Activated T-helper 1 cell treated with anti-CD3 and anti-CD28 coated beads, Interleukin-12 subunit alpha, Interleukin-12 subunit beta, Interleukin-2, Interleukin-4 antibody, amounts not matched to agents 30 ng/mL and 10 ng/mL and 1 ng/mL, durations not matched to agents 14 hours and 24 hours and 36 hours (primary cell): ENCODE results near the gene BLACAT1. TPM values are rescaled to one million over a fixed set of nuclear protein-coding genes. Genes with fewer than 3 reads are reported as not detected.
"Not testable (repeated sequence)": the region's sequence is repeated elsewhere in the genome, so short reads cannot be mapped to it uniquely, and the experiment has no call there.

ENCODE experiments used
- DNase-seq: peaks from one replicate; pipeline ENCODE4 v3.0.0; 2021; ENCODE audit warnings: low spot score
- H3K27ac Mint-ChIP-seq: one replicate; pipeline ENCODE4 v1.8.0; 2021; ENCODE audit warnings: mild to moderate bottlenecking, mixed read lengths
- H3K27me3 Mint-ChIP-seq: one replicate; pipeline ENCODE4 v1.8.0; 2022; ENCODE audit warnings: mild to moderate bottlenecking, moderate library complexity, mixed read lengths; ENCODE audit not compliant: insufficient read depth
- H3K36me3 Mint-ChIP-seq: one replicate; pipeline ENCODE4 v1.8.0; 2021; ENCODE audit warnings: low read depth, mixed read lengths
- H3K4me1 Mint-ChIP-seq: one replicate; pipeline ENCODE4 v1.8.0; 2021; ENCODE audit warnings: low read depth, mixed read lengths
- H3K4me3 Mint-ChIP-seq: one replicate; pipeline ENCODE4 v1.8.0; 2021; ENCODE audit warnings: mild to moderate bottlenecking, moderate library complexity, mixed read lengths
- H3K9me3 Mint-ChIP-seq: one replicate; pipeline ENCODE4 v1.8.0; 2021; ENCODE audit warnings: mixed read lengths
- intact Hi-C: fragments of 100-400 bp; cut with micrococcal nuclease; formaldehyde crosslinking; loops from one replicate; pipeline ENCODE4 v1.15.1; 2024
- total RNA-seq: library from RNA; stranded (reverse); gene quantifications from 2 replicates; pipeline ENCODE4 v1.2.3, GENCODE V29; 2022

BLACAT1 gene
- total RNA-seq, 1 donor from 2014 or later, result 0.16 TPM

- Mint-ChIP-seq H3K4me3 (peak overlapping the region; percentile 2), H3K27ac (peak overlapping the region; percentile 71)
These were observed 24.6 kb upstream of the BLACAT1 start for GRCh38 chr1:205480349-205480985.

GRCh38 chr1:205478985-205479384 is 23.1 kb upstream of the BLACAT1 start:
- H3K27ac Mint-ChIP-seq, H3K36me3 Mint-ChIP-seq: not testable (repeated sequence)

More at GRCh38 chr1:205480349-205480985, 24.6 kb upstream of the BLACAT1 start:
- intact Hi-C loops, result loop anchor here (2.0 to 5.0 kb wide), 3 partner anchors 40 to 198 kb away; partner anchors contain the start of gene ELK4
- peaks cover 2% of the 10 kb centered on the region for H3K36me3 Mint-ChIP-seq
- peak; percentile 54 for DNase-seq
- peaks cover 7% of the 10 kb centered on the region for H3K9me3 Mint-ChIP-seq
- peaks cover 32% of the 10 kb centered on the region for H3K4me1 Mint-ChIP-seq
- peaks cover 31% of the 10 kb centered on the region for H3K27me3 Mint-ChIP-seq

DNA sequence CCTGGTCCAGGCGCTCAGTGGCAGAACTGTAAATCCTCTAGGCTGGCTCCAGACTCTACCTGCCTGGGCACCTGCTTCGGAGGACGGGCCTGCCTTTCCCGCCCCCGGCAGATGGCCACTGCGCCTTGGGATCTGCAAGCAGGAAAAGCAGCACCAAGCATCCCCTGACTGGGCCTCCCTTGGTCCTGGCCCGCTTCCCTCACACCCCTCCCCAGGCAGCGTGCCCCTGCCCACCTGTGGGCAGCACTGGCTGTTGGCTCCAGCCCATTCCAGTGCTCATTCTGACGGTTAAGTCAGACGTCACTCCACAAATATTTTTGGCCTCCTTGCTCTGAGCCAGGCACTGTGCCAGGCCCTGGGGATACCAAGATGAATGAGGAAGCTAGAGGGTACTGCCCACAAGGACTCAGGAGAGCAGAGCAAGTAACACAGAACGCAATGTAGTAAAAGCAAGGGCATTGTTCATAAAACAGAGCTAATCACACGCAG is 22.0 kb upstream of the BLACAT1 start:
- peaks cover 5% of the 10 kb centered on the region for H3K36me3 Mint-ChIP-seq
- H3K4me1 Mint-ChIP-seq, result peaks cover 28% of the 10 kb centered on the region
- peaks cover 18% of the 10 kb centered on the region for H3K9me3 Mint-ChIP-seq
- no peak overlapping the region for H3K4me3 Mint-ChIP-seq
- no peak overlapping the region for H3K27ac Mint-ChIP-seq
- peaks cover 23% of the 10 kb centered on the region for H3K27me3 Mint-ChIP-seq
- intact Hi-C loops, result no loop called here
- no peak for DNase-seq

More at GRCh38 chr1:205478985-205479384, 23.1 kb upstream of the BLACAT1 start:
- Mint-ChIP-seq H3K9me3 (peaks cover 18% of the 10 kb centered on the region), H3K4me1 (peaks cover 28% of the 10 kb centered on the region), H3K27me3 (peaks cover 28% of the 10 kb centered on the region)
- DNase-seq, H3K4me3 Mint-ChIP-seq, intact Hi-C loops: not testable (repeated sequence)

- Mint-ChIP-seq H3K9me3 (peaks cover 18% of the 10 kb centered on the region), H3K4me1 (peaks cover 28% of the 10 kb centered on the region), H3K27me3 (peaks cover 28% of the 10 kb centered on the region), H3K36me3 (peaks cover 5% of the 10 kb centered on the region), H3K27ac (no peak overlapping the region), H3K4me3 (no peak overlapping the region)
- intact Hi-C loops, result no loop called here
- no peak for DNase-seq
These were observed 21.4 kb upstream of the BLACAT1 start for GRCh38 chr1:205477121-205477758.

DNA sequence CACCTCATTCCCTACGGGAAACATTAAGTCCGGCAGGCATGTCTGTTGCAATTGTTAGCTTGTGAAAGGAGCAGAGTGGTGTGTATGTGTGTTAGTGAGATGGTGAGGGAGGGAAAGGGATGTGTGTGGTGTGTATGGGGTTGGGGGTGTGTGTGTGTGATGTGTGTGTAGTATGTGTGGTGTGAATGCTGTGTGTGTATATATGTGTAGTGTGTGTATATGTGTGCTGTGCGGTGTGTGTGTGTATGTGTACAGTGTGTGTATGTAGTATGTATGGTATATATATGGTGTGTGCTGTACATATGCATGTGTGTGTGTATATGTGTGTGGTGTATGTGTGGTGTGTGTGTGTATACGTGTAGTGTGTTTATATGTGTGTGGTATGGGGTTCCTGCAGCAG is 20.8 kb upstream of the BLACAT1 start:
- Mint-ChIP-seq H3K27ac (no peak overlapping the region), H3K27me3 (peaks cover 27% of the 10 kb centered on the region), H3K4me3 (no peak overlapping the region), H3K9me3 (peaks cover 18% of the 10 kb centered on the region), H3K4me1 (peaks cover 24% of the 10 kb centered on the region), H3K36me3 (peaks cover 5% of the 10 kb centered on the region)
- DNase-seq, result no peak
- intact Hi-C loops, result no loop called here

GRCh38 chr1:205475855-205476254 is 20.0 kb upstream of the BLACAT1 start:
- H3K4me3 Mint-ChIP-seq, result no peak overlapping the region
- intact Hi-C loops, result no loop called here
- H3K36me3 Mint-ChIP-seq, result peaks cover 5% of the 10 kb centered on the region
- no peak overlapping the region for H3K27ac Mint-ChIP-seq
- peaks cover 22% of the 10 kb centered on the region for H3K27me3 Mint-ChIP-seq
- DNase-seq, result no peak
- peaks cover 18% of the 10 kb centered on the region for H3K9me3 Mint-ChIP-seq
- peaks cover 16% of the 10 kb centered on the region for H3K4me1 Mint-ChIP-seq

DNA sequence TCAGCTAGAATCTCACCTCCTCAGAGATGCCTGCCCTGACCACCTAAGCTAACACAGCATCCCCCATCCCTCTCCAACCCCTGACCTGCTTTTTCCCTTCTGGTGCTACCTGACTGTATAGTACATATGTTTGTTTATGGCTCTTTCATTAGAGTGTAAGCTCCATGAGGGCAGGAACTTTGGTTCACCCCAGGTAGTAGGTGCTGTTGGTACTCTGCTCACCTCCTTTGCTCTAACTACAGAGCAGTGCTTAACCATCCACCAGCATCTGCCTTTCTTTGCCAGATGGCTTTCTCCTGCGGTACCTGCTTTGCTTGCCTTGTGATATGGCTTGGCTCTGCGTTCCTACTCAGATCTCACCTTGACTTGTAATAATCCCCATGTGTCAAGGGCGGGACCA is 18.7 kb upstream of the BLACAT1 start:
- H3K4me1 Mint-ChIP-seq, result peaks cover 3% of the 10 kb centered on the region
- H3K27me3 Mint-ChIP-seq, result peaks cover 28% of the 10 kb centered on the region
- H3K36me3 Mint-ChIP-seq, result peaks cover 3% of the 10 kb centered on the region

DNA sequence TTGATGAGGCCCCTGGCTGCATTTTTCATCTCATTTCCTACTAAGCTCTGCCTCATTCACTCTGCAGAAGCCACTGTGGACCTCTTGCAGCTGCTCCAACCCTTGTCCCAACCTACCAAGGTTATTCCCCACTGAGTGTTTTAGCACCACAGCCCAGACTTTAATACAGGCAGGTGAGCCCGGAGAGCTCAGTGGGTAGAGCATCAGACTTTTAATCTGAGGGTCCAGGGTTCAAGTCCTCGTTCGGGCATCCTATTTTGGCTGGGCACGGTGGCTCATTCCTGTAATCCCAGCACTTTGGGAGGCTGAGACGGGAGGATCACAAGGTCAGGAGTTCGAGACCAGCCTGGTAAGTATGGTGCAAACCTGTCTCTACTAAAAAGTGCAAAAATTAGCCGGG is 18.1 kb upstream of the BLACAT1 start:
- H3K36me3 Mint-ChIP-seq, result peaks cover 3% of the 10 kb centered on the region
- peaks cover 33% of the 10 kb centered on the region for H3K27me3 Mint-ChIP-seq
- H3K27ac Mint-ChIP-seq, result no peak overlapping the region
- no peaks in the 10 kb centered on the region for H3K4me1 Mint-ChIP-seq
- intact Hi-C loops, result loop anchor here (2.0 kb wide), 1 partner anchor 15 kb away; no protein-coding TSS in a partner anchor
- H3K9me3 Mint-ChIP-seq, result peaks cover 18% of the 10 kb centered on the region
- H3K4me3 Mint-ChIP-seq, result no peak overlapping the region
- no peak for DNase-seq

More for the DNA sequence above, 18.7 kb upstream of the BLACAT1 start:
- Mint-ChIP-seq H3K9me3 (peaks cover 18% of the 10 kb centered on the region), H3K27ac (no peak overlapping the region), H3K4me3 (no peak overlapping the region)
- DNase-seq, result no peak
- intact Hi-C loops, result no loop called here

DNA sequence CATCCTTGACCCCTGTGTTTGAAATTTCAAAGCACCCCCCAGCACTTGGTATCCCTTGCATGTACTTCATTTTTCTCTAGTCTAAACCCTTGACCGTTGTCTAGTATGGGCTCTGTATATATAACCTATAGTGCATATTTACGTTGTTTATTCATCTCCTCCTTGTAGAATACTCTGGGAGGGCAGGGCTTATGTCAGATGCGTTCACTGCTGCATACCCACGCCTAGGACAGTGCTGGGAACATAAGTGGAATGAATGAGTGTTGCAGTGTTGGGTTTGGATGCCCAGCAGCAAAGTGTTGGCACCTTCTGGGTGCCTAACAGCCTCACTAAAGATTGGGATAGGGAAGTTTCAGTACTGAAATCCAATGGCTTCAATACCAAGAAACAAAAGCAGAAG is 17.6 kb upstream of the BLACAT1 start:
- Mint-ChIP-seq H3K4me1 (no peaks in the 10 kb centered on the region), H3K27ac (no peak overlapping the region), H3K36me3 (peaks cover 3% of the 10 kb centered on the region), H3K27me3 (peaks cover 33% of the 10 kb centered on the region), H3K9me3 (peaks cover 18% of the 10 kb centered on the region), H3K4me3 (no peak overlapping the region)
- intact Hi-C loops, result loop anchor here (2.0 kb wide), 1 partner anchor 15 kb away; no protein-coding TSS in a partner anchor
- no peak for DNase-seq

DNA sequence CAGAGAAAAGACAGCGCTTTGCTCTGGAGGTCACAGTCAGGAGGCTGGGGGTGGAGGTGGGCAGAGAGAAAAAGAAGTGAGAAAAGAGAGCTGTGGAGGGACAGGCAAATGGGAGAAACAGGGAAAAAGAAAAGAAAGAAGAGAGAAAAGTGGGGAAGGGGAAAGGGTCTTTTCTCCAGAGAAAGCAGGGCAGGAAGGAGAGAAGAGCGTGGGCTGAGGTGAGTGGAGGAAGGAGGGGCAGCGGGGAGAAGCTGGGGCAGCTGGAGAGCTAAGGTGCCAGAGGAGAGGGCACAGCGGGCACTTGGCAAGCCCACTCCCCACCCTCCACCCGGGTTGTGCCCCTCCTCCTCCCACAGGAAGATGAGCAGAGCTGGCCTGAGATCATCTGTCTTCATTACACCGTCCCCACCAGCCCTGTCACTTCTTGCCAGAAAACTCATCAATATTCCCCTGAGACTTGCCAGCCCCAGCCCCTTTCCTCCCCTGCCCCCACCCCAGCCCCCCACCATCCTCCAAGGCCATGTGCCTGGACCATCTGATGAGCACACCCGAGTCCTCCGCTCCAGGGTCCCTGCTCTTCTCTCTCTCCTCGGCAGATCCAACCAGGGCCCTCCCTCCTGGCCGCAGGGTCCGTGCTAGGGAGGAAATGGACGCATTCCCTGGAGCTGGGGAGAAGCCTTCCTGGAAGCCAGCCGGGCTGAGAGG is 17.0 kb upstream of the BLACAT1 start:
- Mint-ChIP-seq H3K36me3 (peaks cover 3% of the 10 kb centered on the region), H3K4me1 (no peaks in the 10 kb centered on the region)
- intact Hi-C loops, result loop anchor here (2.0 kb wide), 1 partner anchor 14 kb away; no protein-coding TSS in a partner anchor

GRCh38 chr1:205470131-205470530 is 14.3 kb upstream of the BLACAT1 start:
- Mint-ChIP-seq H3K4me1 (no peaks in the 10 kb centered on the region), H3K4me3 (no peak overlapping the region), H3K36me3 (peaks cover 3% of the 10 kb centered on the region), H3K27me3 (peaks cover 42% of the 10 kb centered on the region), H3K27ac (no peak overlapping the region), H3K9me3 (peaks cover 8% of the 10 kb centered on the region)
- DNase-seq, result no peak
- intact Hi-C loops, result no loop called here

More for the DNA sequence above, 17.0 kb upstream of the BLACAT1 start:
- Mint-ChIP-seq H3K27ac (no peak overlapping the region), H3K27me3 (peaks cover 33% of the 10 kb centered on the region), H3K9me3 (peaks cover 18% of the 10 kb centered on the region), H3K4me3 (no peak overlapping the region)
- DNase-seq, result no peak

DNA sequence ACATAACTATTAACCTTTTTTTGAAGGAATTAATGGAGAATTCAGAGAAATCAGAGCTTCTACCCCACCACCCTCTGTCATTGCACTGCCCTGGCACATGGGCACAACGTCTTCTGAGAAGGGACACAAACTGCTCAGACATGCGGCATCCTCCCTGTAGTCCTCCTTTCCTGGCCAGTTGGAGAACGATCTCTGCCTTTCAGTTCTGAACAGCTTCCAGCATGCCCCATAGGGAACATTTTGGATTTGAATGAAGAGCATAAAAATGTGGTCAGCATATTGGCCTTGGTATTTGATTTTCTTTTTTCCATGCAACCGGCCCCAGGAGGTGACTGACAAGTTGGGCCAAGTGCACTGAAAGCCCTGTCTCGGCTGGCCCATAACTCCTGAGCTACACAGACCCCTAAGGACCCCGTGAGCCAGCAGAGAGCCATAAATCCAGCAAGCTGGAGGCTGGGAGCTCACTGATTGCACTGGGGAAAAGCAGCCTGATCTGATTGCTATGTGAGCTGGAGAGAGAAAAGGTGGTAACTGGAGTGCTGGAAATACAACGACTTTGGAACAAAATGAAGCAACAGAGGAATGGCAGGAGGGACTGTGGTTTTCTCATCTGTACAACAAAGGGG is 10.9 kb upstream of the BLACAT1 start:
- H3K4me3 Mint-ChIP-seq, result no peak overlapping the region
- no peaks in the 10 kb centered on the region for H3K4me1 Mint-ChIP-seq
- no peak for DNase-seq
- H3K27me3 Mint-ChIP-seq, result peaks cover 23% of the 10 kb centered on the region
- H3K9me3 Mint-ChIP-seq, result no peaks in the 10 kb centered on the region
- intact Hi-C loops, result no loop called here
- no peak overlapping the region for H3K27ac Mint-ChIP-seq
- H3K36me3 Mint-ChIP-seq, result no peaks in the 10 kb centered on the region
